Peyer's patch (tissue), 4 donors: Measurements from ENCODE around the gene NCOA5.

ENCODE experiments used
- POLR2A ChIP-seq, 2 donors: fragments of 450-650 bp; IDR thresholded peaks; one replicate each; pipeline ENCODE4 v1.5.1; 2017; ENCODE audit warnings: antibody characterized with exemption in 2 of 2, mild to moderate bottlenecking in 2 of 2, moderate library complexity in 2 of 2
- TF ChIP-seq, protein P1 (sequence below), 6 experiments: fragments of 450-650 bp in 4 of 6; fragments of 200-600 bp in 2 of 6; sonication (generic) in 1 of 6; IDR thresholded peaks; one replicate each; pipeline ENCODE4 v1.5.1; 2017 to 2019; ENCODE audit warnings: antibody characterized with exemption in 6 of 6, mild to moderate bottlenecking in 3 of 6, moderate library complexity in 1 of 6

DNA sequence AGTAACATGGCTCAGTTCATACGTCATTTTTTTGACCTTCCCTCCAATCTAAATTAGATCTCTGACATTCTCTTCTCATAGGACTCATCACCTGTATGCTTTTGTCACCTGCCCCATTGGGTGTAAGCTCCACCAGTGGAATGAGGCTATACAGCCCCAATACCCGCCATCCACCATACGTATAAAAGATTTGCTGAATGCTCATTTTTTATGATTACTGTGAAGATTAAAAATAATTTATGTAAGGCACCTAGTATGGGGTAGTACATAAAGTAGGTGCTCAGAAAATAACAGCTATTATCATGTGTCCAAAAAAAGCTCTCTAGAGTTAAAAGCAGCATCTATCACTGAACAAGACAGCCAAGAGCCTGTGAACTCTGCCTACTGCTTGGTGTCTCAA, 24.1 kb downstream of the NCOA5 start:
- TF ChIP-seq, protein P1, sequence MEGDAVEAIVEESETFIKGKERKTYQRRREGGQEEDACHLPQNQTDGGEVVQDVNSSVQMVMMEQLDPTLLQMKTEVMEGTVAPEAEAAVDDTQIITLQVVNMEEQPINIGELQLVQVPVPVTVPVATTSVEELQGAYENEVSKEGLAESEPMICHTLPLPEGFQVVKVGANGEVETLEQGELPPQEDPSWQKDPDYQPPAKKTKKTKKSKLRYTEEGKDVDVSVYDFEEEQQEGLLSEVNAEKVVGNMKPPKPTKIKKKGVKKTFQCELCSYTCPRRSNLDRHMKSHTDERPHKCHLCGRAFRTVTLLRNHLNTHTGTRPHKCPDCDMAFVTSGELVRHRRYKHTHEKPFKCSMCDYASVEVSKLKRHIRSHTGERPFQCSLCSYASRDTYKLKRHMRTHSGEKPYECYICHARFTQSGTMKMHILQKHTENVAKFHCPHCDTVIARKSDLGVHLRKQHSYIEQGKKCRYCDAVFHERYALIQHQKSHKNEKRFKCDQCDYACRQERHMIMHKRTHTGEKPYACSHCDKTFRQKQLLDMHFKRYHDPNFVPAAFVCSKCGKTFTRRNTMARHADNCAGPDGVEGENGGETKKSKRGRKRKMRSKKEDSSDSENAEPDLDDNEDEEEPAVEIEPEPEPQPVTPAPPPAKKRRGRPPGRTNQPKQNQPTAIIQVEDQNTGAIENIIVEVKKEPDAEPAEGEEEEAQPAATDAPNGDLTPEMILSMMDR (IDR thresholded peaks at IDR 0.05) = no peak
- TF ChIP-seq POLR2A (IDR thresholded peaks at IDR 0.05) = no peak
